HepG2 (cell line): ENCODE data around the gene NUBP2. TPM values are rescaled to one million over a fixed set of nuclear protein-coding genes. Genes with fewer than 3 reads are reported as not detected.

Experiments
- ATAC-seq: fragments of 200-7000 bp; cut with Tn5 transposase; 3 replicates; pipeline ENCODE4 v1.9.1; 2020; ENCODE audit warnings: mild to moderate bottlenecking, moderate library complexity
- BruUV-seq: library from RNA; stranded (reverse); fragments of 400-500 nt; replicated peaks from 2 replicates; lab custom pipeline; 2021; lab: Mats Ljungman, UMichigan
- CTCF ChIA-PET: fragments of 300-600 bp; formaldehyde crosslinking; extraction: SDS; loops from one replicate; lab custom pipeline; 2021; ENCODE audit warnings: low total read pairs, inconsistent platforms, low intra/inter-chr PET ratio; lab: Yijun Ruan, JAX
- POLR2A ChIA-PET: fragments of 350-600 bp; sonication (Branson Sonifier 250); formaldehyde crosslinking; loops from one replicate; lab custom pipeline; 2020; ENCODE audit warnings: antibody characterized with exemption, inconsistent platforms; lab: Yijun Ruan, JAX
- DNase-seq: peaks from one replicate; pipeline ENCODE4 v3.0.0-alpha.2; 2015; ENCODE audit warnings: low spot score
- FAIRE-seq: peaks from 3 replicates; lab custom pipeline; 2011; peaks lifted over from hg19 to GRCh38; lab: Jason Lieb, UNC
- H2AFZ ChIP-seq: one replicate; pipeline ENCODE4 v1.6.1; 2011; ENCODE audit warnings: low read length, inconsistent platforms
- H3K27ac ChIP-seq: fragments of 300-600 bp; 3 replicates; pipeline ENCODE4 v1.8.0; 2011; ENCODE audit warnings: mixed run types, mild to moderate bottlenecking, mixed read lengths, low read length, inconsistent platforms; ENCODE audit not compliant: insufficient read depth; ENCODE audit errors: extremely low read length
- H3K27me3 ChIP-seq, 2 experiments: fragments of 200-600 bp in 1 of 2; 2 replicates in 1 of 2; 3 replicates in 1 of 2; pipeline versions ENCODE4 v1.6.0 to v1.8.0; 2011; ENCODE audit warnings: low read length in 2 of 2, mild to moderate bottlenecking in 2 of 2, moderate library complexity in 2 of 2, inconsistent platforms in 1 of 2; ENCODE audit not compliant: insufficient read depth in 2 of 2, control insufficient read depth in 1 of 2
- H3K36me3 ChIP-seq, 2 experiments: fragments of 200-600 bp in 1 of 2; replicated peaks in 1 of 2; 2 replicates in 1 of 2; 3 replicates in 1 of 2; pipeline versions ENCODE4 v1.5.1 to v1.8.0; 2011; ENCODE audit warnings: low read length in 2 of 2, inconsistent platforms in 1 of 2; ENCODE audit not compliant: insufficient read depth in 2 of 2, control insufficient read depth in 1 of 2
- H3K4me1 ChIP-seq: 2 replicates; pipeline ENCODE4 v1.5.1; 2012; ENCODE audit warnings: low read length, inconsistent platforms; ENCODE audit not compliant: insufficient read depth
- H3K4me2 ChIP-seq: 2 replicates; pipeline ENCODE4 v1.6.0; 2011; ENCODE audit warnings: low read depth, low read length, inconsistent platforms
- H3K4me3 ChIP-seq, 3 experiments: fragments of 200-600 bp in 1 of 3; sonication (generic), shearing (Covaris generic) in 1 of 3; replicated peaks in 1 of 3; 2 replicates each; pipeline ENCODE4 v1.5.1; 2011 to 2016; ENCODE audit warnings: low read length in 3 of 3, inconsistent platforms in 2 of 3, low read depth in 2 of 3, mild to moderate bottlenecking in 2 of 3, control low read depth in 1 of 3, mixed read lengths in 1 of 3; ENCODE audit not compliant: insufficient read depth in 1 of 3
- H3K79me2 ChIP-seq: one replicate; pipeline ENCODE4 v1.6.1; 2011; ENCODE audit warnings: low read length, inconsistent platforms; ENCODE audit not compliant: insufficient read depth
- H3K9ac ChIP-seq: 2 replicates; pipeline ENCODE4 v1.6.0; 2011; ENCODE audit warnings: mild to moderate bottlenecking, low read depth, low read length, inconsistent platforms; ENCODE audit not compliant: insufficient read depth
- H3K9me3 ChIP-seq: 2 replicates; pipeline ENCODE4 v1.5.1; 2012; ENCODE audit warnings: mild to moderate bottlenecking, low read length
- H4K20me1 ChIP-seq: 2 replicates; pipeline ENCODE4 v1.6.0; 2011; ENCODE audit warnings: inconsistent platforms, mild to moderate bottlenecking, low read length, moderate library complexity; ENCODE audit not compliant: insufficient read depth
- AGO2 ChIP-seq: fragments of 200-400 bp; formaldehyde crosslinking; optimal IDR thresholded peaks from 2 replicates; pipeline ENCODE3; 2017; ENCODE audit warnings: mild to moderate bottlenecking, low read depth, low read length, moderate library complexity
- DMAP1 ChIP-seq: IDR thresholded peaks from 2 replicates; pipeline ENCODE4 v1.6.1; 2016
- HDAC2 ChIP-seq: sonication (generic); formaldehyde crosslinking; IDR thresholded peaks from 2 replicates; pipeline ENCODE4 v1.4.0; 2020; ENCODE audit warnings: missing genetic modification reagents
- KLF11 ChIP-seq: IDR thresholded peaks from 2 replicates; pipeline ENCODE4 v1.6.1; 2016; ENCODE audit warnings: missing compliant biosample characterization
- KLF12 ChIP-seq: sonication (generic); formaldehyde crosslinking; IDR thresholded peaks from 2 replicates; pipeline ENCODE4 v1.4.0; 2020; ENCODE audit warnings: missing genetic modification reagents, borderline replicate concordance
- MXI1 ChIP-seq: IDR thresholded peaks from 3 replicates; pipeline ENCODE4 v1.6.1; 2012; ENCODE audit warnings: low read depth, low read length, inconsistent platforms, borderline replicate concordance
- NR2F1 ChIP-seq, 2 experiments: fragments of 450-650 bp in 1 of 2; formaldehyde crosslinking in 1 of 2; IDR thresholded peaks; 2 replicates each; pipeline versions ENCODE4 v1.5.0 to v1.6.1; 2016 to 2020; ENCODE audit warnings: mild to moderate bottlenecking in 1 of 2, missing compliant biosample characterization in 1 of 2, missing genetic modification reagents in 1 of 2, moderate library complexity in 1 of 2
- NR3C1 ChIP-seq: sonication (generic); formaldehyde crosslinking; IDR thresholded peaks from 2 replicates; pipeline ENCODE4 v1.4.0; 2020; ENCODE audit warnings: missing genetic modification reagents
- PRMT3 ChIP-seq: sonication (generic); formaldehyde crosslinking; IDR thresholded peaks from 2 replicates; pipeline ENCODE4 v1.8.1; 2022; ENCODE audit warnings: low read depth, mild to moderate bottlenecking, moderate library complexity, missing genetic modification reagents, borderline replicate concordance
- REPIN1 ChIP-seq: sonication (generic); formaldehyde crosslinking; IDR thresholded peaks from 2 replicates; pipeline ENCODE4 v1.8.0; 2022; ENCODE audit warnings: missing genetic modification reagents, low read depth, mild to moderate bottlenecking, borderline replicate concordance
- ZKSCAN1 ChIP-seq: fragments of 150-350 bp; IDR thresholded peaks from 2 replicates; pipeline ENCODE4 v1.6.1; 2014; ENCODE audit warnings: low read length
- ZNF251 ChIP-seq: sonication (generic); formaldehyde crosslinking; IDR thresholded peaks from 2 replicates; pipeline ENCODE4 v1.9.0; 2021; ENCODE audit warnings: mild to moderate bottlenecking, missing genetic modification reagents
- ZNF75D ChIP-seq: sonication (generic); formaldehyde crosslinking; IDR thresholded peaks from 2 replicates; pipeline ENCODE4 v1.8.1; 2023; ENCODE audit warnings: missing genetic modification reagents, mild to moderate bottlenecking, borderline replicate concordance
- ZNF891 ChIP-seq: sonication (generic); formaldehyde crosslinking; IDR thresholded peaks from 2 replicates; pipeline ENCODE4 v1.5.0; 2020; ENCODE audit warnings: mild to moderate bottlenecking, missing genetic modification reagents
- WGBS: methylation state at CpG from one replicate; pipeline ENCODE4 v1.1.6; 2017; ENCODE audit warnings: low lambda C conversion rate; 5-methylcytosine and 5-hydroxymethylcytosine counted together
- in situ Hi-C: cut with HindIII; loops from 2 replicates; pipeline ENCODE4 v1.10.0; 2017; ENCODE audit warnings: low pct_unique_long_range_greater_than_20kb; ENCODE audit not compliant: extremely low pct_ligation_motif_present
- intact Hi-C: fragments of 100-400 bp; cut with micrococcal nuclease; formaldehyde crosslinking; loops from one replicate; pipeline ENCODE4 v1.10.0; 2022; ENCODE audit not compliant: unreplicated experiment
- polyA plus RNA-seq, 8 experiments: library from polyadenylated mRNA; depleted of rRNA in 3 of 8; stranded (reverse) in 7 of 8; unstranded in 1 of 8; fragments of >200 nt; fragmentation: Illumina TruSeq in 4 of 8; extraction: Trizol in 4 of 8; gene quantifications; 2 replicates each; pipeline versions ENCODE4 v1.2.1 to v1.2.3, GENCODE V29; 2011 to 2016; ENCODE audit warnings: low read depth in 4 of 8, missing spikeins in 1 of 8, mixed read lengths in 1 of 8; ENCODE audit not compliant: insufficient read depth in 1 of 8
- total RNA-seq, 5 experiments: library from RNA; depleted of rRNA; stranded (reverse); fragments of >200 nt; fragmentation: Illumina TruSeq; extraction: Trizol; gene quantifications; 2 replicates each; pipeline ENCODE4 v1.2.3, GENCODE V29; 2016; ENCODE audit warnings: low read depth in 1 of 5
- TF ChIP-seq, protein P1 (sequence below): sonication (generic); formaldehyde crosslinking; IDR thresholded peaks from 2 replicates; pipeline ENCODE4 v1.4.0; 2020; ENCODE audit warnings: missing genetic modification reagents, borderline replicate concordance
- TF ChIP-seq, protein P2 (sequence below): sonication (generic); formaldehyde crosslinking; IDR thresholded peaks from 2 replicates; pipeline ENCODE4 v1.8.0; 2022; ENCODE audit warnings: mild to moderate bottlenecking, missing genetic modification reagents; ENCODE audit not compliant: insufficient replicate concordance

Gene NUBP2
- total and polyA plus RNA-seq, 2 of the 13 experiments (the other 11 are each of a cell fraction or from before 2014, with no cell fraction given), result 25.7 to 61.5 TPM

DNA sequence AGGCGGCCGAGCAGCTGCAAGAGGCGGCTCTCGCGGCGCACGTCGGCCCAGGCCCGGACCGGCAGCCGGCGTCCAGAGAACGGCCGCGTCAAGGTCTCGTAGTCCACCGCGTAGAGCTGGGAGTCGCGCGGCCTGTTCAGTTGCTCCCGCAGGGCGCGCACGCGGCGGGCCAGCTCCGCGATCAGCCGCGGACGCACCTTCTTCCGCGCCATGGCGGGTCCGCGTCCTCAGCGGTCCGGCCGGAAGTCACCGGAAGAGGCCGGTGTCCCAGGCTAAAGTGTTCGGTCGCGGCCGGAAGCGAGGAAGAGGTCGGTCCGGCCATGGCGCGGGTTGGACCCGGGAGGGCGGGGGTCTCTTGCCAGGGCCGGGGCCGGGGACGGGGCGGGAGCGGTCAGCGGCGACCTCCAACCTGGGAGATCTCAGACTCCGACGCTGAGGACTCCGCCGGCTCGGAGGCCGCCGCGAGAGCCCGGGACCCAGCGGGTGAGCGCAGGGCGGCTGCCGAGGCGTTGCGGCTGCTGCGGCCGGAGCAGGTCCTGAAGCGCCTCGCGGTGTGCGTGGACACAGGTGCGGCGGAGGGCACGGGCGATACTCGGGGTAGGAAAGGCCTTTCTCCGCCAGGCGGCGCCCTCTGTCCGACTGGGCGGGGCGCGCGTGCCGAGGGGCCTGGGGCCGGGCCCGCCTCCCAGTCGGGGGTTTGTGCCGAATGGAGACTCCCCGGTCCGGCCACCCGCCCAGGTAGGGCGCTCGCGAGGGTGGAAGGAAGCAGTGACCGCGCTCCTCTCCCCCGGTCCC, 9.7 kb upstream of the NUBP2 start, which contains the start of gene MRPS34 (continued):
- no peak for TF ChIP-seq ZKSCAN1
- peak; percentile 78; the same call in 2 of the 3 replicates for TF ChIP-seq MXI1
- TF ChIP-seq NR3C1 (CRISPR knock-in tag), result no peak
- no peak; the same call in 1 of the 2 replicates for TF ChIP-seq ZNF251 (CRISPR knock-in tag)
- TF ChIP-seq, protein P1, sequence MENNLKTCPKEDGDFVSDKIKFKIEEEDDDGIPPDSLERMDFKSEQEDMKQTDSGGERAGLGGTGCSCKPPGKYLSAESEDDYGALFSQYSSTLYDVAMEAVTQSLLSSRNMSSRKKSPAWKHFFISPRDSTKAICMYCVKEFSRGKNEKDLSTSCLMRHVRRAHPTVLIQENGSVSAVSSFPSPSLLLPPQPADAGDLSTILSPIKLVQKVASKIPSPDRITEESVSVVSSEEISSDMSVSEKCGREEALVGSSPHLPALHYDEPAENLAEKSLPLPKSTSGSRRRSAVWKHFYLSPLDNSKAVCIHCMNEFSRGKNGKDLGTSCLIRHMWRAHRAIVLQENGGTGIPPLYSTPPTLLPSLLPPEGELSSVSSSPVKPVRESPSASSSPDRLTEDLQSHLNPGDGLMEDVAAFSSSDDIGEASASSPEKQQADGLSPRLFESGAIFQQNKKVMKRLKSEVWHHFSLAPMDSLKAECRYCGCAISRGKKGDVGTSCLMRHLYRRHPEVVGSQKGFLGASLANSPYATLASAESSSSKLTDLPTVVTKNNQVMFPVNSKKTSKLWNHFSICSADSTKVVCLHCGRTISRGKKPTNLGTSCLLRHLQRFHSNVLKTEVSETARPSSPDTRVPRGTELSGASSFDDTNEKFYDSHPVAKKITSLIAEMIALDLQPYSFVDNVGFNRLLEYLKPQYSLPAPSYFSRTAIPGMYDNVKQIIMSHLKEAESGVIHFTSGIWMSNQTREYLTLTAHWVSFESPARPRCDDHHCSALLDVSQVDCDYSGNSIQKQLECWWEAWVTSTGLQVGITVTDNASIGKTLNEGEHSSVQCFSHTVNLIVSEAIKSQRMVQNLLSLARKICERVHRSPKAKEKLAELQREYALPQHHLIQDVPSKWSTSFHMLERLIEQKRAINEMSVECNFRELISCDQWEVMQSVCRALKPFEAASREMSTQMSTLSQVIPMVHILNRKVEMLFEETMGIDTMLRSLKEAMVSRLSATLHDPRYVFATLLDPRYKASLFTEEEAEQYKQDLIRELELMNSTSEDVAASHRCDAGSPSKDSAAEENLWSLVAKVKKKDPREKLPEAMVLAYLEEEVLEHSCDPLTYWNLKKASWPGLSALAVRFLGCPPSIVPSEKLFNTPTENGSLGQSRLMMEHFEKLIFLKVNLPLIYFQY (CRISPR knock-in tag), result 0 out of 2 replicates have a peak, but pooled peaks have one; percentile 15
- TF ChIP-seq DMAP1 (CRISPR knock-in tag), result peak; percentile 98

DNA sequence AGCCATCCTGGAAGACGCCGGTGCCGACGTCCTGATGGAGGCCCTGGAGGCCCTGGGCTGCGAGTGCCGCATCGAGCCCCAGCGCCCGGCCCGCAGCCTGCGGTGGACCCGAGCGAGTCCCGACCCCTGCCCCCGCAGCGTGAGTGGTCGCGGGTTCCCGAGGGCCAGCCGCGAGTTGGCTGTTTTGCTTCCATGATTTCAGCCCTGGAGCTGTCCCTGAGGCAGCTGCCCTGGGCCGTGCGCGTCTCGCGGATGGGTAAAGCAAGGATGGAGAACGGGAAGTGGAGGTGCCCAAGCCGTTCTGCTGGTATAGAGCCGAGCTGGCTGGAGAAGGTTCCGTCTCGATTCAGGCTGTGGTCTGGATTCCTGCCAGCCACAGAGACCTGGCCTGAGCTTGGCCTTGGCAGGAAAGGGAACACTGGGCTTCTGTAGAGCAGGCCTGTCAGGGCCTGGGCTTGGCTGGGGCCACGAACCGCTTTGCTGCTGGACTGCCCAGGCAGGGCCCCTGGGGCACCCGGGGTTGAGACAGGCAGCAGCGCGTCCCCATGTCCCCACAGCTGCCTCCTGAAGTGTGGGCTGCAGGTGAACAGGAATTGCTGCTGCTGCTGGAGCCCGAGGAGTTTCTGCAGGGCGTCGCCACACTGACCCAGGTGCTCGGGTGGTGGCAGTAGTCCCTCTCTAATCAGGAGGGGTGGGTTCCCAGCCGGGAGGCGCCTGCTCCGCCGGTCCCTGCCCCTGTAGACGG, 8.9 kb upstream of the NUBP2 start:
- no peak for FAIRE-seq
- intact Hi-C loops (loop anchor here (5.0 kb wide), 1 partner anchor 38 kb away; no protein-coding TSS in a partner anchor), in situ Hi-C loops (no loop called here)
- Histone ChIP-seq H3K4me3 (peak overlapping the region; percentile 94 to 96 (median 95)), H3K9ac (peak overlapping the region; percentile 99), H4K20me1 (no peaks in the 10 kb centered on the region), H3K27me3 (no peaks in the 10 kb centered on the region; a peak in 2 of 5 replicates), H3K4me2 (peak overlapping the region; percentile 91), H3K4me1 (peaks cover 12% of the 10 kb centered on the region), H2AFZ (no peak overlapping the region), H3K36me3 (peaks cover 6 to 21% of the 10 kb centered on the region in 2 experiments; a peak in 4 of 5 replicates), H3K27ac (peak overlapping the region; percentile 90), H3K79me2 (peaks cover 30% of the 10 kb centered on the region), H3K9me3 (no peaks in the 10 kb centered on the region)
- BruUV-seq, result no TSS peak
- WGBS, result no CpG with 5 or more reads among the region's 45 CpGs
- POLR2A ChIA-PET, result interaction anchor here (0.8 to 3.8 kb wide), 4 partner anchors 9 to 54 kb away, joined by 3 to 23 read pairs (median 7); partner anchors contain the start of genes FAHD1, IGFALS, NUBP2 and SPSB3
- CTCF ChIA-PET, result interaction anchor here (1.8 to 2.2 kb wide), 2 partner anchors 39 to 50 kb away, joined by 9 to 11 read pairs; no protein-coding TSS in a partner anchor
- ATAC-seq, result peak; percentile 1
- no peak for DNase-seq
- TF ChIP-seq HDAC2, result no peak
- TF ChIP-seq AGO2, result peak; percentile 7
- TF ChIP-seq, protein P2, sequence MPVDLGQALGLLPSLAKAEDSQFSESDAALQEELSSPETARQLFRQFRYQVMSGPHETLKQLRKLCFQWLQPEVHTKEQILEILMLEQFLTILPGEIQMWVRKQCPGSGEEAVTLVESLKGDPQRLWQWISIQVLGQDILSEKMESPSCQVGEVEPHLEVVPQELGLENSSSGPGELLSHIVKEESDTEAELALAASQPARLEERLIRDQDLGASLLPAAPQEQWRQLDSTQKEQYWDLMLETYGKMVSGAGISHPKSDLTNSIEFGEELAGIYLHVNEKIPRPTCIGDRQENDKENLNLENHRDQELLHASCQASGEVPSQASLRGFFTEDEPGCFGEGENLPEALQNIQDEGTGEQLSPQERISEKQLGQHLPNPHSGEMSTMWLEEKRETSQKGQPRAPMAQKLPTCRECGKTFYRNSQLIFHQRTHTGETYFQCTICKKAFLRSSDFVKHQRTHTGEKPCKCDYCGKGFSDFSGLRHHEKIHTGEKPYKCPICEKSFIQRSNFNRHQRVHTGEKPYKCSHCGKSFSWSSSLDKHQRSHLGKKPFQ (CRISPR knock-in tag), result peak; percentile 32
- no peak for TF ChIP-seq KLF11 (CRISPR knock-in tag)
- TF ChIP-seq ZNF891 (CRISPR knock-in tag), result no peak
- no peak for TF ChIP-seq KLF12 (CRISPR knock-in tag)
- TF ChIP-seq NR2F1 (CRISPR knock-in tag; IDR thresholded peaks at IDR 0.05), result no peak
- TF ChIP-seq ZNF75D (CRISPR knock-in tag), result no peak
- no peak for TF ChIP-seq PRMT3
- no peak for TF ChIP-seq REPIN1 (CRISPR knock-in tag)
